CD4-positive, alpha-beta T cell treated with Interleukin-1 beta for 1 hour (primary cell): ENCODE data around the gene GPHN.
A peak's percentile ranks its signal among the peaks of the same experiment; 100 is the strongest.
"Not testable (repeated sequence)": the region's sequence is repeated elsewhere in the genome, so short reads cannot be mapped to it uniquely, and the experiment has no call there.

Experiments used
- DNase-seq, 2 donors: peaks; one replicate each; pipeline ENCODE4 v3.0.0-alpha.2; 2020 to 2022

Gene GPHN

DNA sequence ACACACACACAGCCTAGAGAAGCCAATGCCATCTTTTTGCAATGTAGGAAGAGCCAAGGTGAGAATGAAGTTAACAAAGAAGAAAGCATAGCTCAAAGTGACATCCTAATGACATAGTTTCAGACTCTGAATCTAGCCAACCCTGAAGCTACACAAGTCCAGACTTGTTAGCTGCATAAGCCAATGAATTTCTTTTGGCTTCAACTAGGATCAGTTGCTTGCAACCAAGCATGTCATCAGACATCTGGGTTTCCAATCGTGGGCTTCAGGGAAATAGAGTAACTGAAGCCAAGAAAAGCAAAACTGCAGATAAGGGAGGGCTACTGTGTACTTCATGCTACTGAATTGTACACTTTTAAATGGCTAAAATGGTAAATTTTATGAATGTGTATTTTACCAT is 4.4 kb upstream of the GPHN start:
- no peak for DNase-seq

DNA sequence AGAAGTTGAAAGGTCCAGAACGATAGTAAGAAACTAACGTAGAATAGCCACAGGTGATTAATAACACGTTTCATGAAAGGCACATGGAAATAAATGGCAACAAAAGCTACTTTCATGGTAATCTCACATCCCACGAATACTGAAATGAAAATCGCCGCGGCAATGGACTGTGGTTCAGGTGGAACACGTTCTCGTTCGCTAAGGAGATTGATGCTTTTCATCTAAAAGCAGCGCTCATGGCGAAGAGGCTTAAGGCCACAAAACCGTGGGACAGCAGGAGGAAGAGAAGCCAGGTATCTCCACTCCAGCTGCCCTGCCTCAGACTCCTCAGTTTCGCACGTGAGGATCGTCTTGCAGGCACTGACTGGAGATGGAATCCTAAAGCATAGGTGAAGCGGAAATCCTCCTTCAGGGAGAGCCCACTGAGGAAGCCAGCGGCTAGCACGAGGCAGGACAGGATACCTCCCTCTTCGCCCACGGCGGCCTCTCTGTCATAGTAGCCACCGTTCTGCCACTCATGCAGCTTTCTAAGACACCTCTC is 696 bp upstream of the GPHN start:
- DNase-seq: no peak

DNA sequence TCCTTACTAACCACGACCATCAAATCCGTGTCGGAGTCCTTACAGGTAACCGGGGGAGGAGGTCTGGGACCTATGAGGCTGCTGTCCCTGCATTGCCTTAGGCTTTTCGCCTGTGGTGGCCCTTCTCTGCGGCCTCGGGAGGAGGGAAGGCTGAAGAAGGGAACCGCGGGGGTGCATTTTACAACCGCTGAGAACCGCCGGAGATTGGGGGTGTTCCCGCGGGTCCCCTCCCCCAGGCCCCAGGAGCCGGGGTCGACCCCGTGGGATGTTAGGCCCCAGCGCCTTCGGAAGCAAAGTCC is 549 bp downstream of the GPHN start:
- DNase-seq: no peak

DNA sequence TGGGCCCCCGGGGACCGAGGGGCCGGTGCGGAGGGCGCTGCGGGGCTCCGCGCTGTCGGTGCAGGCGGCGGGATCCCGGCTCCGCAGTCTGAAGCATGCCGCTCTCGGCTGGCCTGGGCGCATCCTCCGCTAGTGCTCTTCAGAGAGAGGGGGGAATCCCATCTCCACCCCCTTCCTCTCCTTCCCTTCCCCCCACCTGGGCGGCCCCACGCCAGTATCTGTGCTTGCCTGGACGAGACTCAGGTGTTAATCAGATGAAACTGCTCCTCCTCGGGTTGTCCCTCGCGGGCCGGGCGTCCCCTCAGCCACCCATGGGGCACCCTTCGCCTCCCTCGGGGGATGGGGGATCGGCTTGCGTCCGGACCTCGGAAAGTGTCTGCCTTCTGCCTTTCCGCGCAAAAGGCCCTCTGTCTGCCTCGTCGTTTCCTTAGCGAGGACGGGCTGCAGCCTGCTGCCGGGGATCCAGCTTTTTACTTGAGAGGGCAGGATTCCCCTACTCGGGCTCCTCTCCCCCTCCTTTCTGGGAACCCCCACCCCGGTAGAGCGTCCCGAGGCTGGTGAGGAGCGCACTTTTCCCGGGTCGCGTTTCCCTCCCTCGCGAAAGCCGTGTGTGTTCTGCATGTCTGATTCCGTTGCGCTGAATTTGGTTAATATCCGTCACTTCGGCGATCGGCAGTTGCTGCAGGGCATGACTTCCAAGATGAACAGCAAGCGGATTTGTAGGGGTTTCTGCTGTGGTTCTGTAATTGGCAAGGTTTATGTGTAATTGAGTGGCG is 1.1 kb downstream of the GPHN start:
- peak; percentile 17 to 47 for DNase-seq

DNA sequence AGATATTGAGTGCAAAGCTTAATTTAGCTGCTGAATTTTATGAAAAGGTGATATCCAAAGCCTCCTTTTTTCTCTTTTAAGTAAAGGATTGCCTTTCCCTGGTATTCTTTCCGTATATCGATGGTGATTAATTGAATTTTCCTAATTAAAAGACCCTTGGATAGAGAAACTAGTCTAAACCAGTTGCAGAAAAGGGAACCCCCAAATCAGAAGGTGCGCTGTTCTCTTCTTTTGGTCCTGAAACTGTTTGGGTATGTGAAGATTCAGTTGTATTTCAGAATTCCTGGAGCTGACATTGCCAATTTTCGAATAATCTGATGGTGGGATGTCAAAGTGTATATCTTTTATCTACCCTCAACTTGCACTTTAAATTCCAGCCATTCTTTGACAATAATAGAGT is 1.9 kb downstream of the GPHN start:
- no peak for DNase-seq

DNA sequence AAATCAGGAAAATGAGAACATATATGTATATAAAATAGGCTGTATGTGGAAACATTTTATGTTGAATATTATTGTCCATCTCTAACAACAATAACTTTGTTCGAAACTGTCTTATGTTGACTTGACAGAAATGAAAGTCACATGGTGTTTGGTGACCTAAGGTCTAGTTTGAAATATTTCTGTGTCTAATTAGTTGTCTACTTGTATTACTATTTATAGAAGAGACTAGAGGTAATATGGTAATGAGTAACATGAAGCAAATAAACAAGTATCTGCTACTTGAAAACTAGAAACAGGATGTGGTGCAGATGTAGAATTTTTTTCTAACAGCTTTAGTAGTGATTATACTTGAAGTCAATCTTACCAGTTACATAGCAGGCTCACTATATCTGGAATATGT is 3.9 kb downstream of the GPHN start:
- peak in 1 of 2 donors; percentile 14 for DNase-seq

DNA sequence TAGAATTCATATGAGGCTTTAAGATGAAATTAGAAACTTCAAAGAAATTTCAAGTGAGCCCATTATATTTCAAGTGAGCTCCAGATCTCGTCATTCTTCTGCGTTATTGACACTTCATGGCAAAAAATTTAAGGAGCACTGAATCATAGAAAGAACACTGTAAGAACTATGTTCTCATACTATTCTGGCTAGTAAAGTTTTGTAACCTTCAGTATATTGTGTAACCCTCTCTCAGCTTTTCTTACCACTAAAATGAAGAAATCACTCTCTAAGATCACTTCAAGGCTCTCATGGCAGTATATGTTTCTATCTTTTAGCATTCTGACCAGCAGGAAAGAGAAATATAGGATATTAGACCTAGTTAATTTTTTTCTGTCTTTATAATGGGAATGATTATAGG is 6.3 kb downstream of the GPHN start:
- no peak for DNase-seq

DNA sequence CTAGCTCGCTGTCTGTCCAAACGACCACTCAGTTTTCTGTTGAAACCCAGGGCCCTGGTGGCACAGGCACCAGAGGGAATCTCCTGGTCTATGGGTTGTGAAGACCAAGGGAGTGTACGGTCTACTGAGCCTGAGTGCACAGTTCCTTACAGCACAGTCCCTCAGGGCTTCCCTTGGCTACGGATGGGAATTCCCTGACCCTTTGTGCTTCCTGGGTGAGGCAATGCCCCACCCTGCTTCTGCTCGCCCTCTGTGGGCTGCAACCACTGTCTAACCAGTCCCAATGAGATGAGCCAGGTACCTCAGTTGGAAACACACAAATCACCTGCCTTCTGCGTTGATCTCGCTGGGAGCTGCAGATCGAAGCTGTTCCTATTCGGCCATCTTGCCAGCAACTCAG is 22.6 kb downstream of the GPHN start:
- no peak for DNase-seq

DNA sequence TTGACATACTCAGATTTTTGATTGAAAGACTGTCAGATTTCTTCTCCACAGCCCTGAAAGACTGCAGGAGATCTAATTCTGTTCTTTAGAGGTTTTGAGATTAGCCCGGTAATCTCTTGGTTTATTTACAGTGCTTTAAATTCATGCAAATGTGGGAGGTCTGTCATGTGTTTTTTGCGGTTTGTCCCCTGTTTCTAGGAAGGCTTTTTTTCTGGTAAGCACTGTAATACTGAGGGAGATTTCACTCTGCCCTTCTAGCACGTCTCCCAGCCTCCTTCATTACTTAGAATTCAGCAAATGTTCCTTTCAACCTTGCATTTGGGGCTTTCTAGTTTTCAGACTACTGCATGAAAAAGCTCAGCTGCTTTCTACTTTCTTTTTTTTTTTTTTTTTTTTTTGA is 31.1 kb downstream of the GPHN start:
- no peak for DNase-seq

DNA sequence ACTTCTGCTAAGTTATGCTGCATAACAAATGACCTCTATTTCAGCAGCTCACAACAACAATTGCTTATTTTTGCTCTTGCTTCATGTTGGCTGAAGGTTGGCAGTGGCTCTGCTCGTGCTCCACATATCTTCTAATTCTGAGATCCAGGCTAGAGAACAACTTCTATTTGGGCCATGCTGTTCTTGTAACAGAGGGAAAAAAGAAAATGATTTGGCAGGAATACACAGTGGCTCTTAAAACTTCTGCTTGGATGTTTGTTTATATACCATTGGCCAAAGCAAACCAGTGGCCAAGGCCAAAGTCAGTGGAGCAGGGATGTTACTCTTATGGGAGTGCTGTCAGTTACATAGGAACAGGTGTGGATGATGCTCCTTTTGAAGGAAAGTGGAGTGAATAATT is 32.1 kb downstream of the GPHN start:
- no peak for DNase-seq

DNA sequence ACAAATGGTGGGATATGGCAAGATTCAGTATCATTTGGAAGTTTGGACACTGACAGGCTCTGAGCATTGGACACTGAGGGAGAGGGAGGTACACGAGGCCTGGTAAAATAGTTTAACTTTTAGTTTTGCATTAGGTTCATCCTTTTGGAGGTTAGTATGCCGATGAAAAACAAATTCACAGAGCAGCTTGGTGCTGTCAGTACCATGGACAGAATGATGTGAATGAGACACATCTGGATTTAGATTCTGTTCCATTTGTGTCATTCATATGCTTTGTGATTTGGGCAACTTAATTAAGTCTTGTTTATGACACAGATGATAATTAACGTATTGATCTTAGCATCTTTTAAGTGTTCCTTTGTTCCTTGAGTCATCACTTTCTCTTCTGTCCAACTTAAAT is 33.7 kb downstream of the GPHN start:
- no peak for DNase-seq

DNA sequence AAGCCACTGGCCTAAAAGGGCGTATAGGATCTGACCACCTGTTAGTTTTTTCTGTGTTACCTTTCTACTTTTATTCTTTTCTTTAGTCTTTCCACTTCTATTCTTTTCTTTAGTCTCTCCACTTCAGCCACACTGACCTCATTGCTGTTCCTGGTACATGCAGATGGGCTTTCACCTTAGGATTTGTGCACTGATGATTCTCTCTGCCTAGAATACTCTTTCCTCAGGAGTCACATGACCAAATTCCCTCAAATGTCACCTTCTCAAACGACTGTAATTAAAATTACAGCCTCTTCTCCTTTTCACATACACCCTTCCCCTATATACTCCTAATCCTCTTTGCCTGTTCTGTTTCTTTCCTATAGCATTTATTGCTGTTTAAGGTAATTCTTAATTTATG is 36.0 kb downstream of the GPHN start:
- no peak for DNase-seq

DNA sequence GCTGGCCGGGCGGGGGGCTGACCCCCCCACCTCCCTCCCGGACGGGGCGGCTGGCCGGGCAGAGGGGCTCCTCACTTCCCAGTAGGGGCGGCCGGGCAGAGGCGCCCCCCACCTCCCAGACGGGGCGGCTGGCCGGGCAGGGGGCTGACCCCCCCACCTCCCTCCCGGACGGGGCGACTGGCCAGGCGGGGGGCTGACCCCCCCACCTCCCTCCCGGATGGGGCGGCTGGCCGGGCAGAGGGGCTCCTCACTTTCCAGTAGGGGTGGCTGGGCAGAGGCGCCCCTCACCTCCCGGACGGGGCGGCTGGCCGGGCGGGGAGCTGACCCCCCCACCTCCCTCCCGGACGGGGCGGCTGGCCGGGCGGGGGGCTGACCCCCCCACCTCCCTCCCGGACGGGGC is 37.2 kb downstream of the GPHN start:
- not testable (repeated sequence) for DNase-seq

DNA sequence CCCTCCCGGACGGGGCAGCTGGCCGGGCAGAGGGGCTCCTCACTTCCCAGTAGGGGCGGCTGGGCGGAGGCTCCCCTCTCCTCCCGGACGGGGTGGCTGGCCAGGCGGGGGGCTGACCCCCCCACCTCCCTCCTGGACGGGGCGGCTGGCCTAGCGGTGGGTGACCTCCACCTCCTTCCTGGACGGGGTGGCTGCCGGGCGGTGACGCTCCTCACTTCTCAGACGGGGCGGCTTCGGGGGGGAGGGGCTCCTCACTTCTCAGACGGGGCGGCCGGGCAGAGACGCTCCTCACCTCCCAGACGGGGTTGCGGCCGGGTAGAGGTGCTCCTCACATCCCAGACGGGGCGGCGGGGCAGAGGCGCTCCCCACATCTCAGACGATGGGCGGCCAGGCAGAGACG is 37.8 kb downstream of the GPHN start:
- DNase-seq: not testable (repeated sequence)

DNA sequence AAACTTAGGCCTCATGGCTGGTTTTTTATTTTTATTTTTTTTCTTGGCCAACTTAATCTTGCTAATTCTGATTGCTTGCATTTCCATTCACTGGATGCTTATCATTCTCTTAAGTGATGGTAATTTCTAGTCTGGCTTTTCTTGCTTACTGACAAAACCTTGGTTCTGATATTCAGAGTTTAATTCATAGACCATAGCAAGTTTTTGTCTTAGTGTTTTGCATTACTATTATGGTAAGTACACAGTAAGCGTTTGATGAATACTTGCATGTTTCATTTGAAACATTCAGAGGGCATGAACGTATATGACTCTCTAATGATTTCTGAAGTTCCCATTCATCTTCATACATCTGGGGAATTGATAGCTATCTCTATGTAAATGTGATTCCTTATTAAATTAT is 55.8 kb downstream of the GPHN start:
- DNase-seq: no peak

DNA sequence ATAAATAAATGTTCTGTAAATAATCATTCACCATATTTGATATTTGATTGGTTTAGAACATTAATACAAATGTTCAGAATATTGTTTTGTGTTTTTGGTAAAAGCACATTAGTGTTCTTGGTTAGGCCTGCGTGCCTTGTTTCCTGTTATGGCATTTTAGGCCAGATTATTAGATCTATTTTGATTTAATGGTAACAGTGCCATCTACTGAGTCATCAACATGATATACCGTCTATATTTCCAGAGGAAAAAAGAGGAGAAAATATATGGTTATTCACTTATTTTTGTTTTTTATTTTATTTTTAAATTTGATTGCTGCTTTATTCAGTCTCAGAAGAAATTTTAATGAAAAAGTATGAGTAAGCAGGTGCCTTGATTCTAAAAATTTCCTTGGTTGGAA is 60.3 kb downstream of the GPHN start:
- no peak for DNase-seq

DNA sequence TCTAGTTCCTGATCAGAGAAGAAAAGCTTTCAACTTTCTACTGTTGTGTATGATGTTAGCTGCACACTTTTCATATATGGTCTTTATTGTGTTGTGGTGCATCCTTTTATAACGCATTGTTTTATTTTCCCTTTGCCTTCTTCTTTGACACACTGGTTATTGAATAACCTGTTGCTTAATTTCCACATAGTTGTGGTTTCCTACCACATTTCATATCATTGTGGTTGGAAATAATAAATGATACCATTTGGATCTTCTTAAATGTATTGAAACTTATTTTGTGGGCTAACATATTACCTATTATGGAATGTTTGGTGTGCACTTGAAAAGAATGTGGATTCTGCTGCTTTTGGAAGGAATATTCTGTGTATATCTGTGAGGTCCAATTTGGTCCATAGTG is 64.9 kb downstream of the GPHN start:
- no peak for DNase-seq

DNA sequence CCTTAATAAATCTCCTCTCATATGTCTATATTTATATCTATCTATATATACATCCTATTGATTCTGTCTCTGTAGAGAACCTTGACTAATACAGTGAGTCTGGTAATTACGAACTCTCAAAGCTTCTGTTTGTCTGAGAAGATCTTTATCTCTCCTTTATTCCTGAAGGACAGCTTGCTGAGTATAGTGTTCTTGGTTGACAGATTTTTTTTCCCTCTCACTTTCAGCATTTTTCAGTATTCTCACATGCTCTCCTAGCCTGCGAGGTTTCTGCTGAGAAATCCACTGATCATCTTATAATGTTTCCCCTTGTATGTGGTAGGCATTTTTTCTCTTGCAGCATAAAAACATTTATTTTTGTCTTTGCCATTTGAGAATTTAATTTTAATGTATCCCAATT is 67.1 kb downstream of the GPHN start:
- no peak for DNase-seq

DNA sequence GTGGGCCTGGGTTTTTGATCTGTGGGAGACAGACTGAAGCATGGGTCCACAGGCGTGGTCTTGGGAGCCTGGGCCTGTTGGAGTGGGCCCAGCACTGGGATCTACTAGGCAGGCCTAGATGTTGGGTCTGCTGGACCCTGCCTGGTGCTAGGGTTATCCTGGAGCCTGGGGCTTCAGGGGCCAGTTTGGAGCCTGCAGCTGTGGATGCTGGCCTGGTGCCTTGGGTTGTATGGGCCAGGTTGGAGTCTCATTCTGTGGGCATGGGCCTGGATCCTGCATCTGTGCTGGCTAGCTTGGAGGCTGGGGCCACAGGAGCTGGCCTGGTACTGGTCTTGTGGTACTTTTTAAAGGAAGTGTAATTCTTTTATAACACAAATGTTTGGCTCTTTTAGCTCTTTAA is 68.0 kb downstream of the GPHN start:
- DNase-seq: no peak

DNA sequence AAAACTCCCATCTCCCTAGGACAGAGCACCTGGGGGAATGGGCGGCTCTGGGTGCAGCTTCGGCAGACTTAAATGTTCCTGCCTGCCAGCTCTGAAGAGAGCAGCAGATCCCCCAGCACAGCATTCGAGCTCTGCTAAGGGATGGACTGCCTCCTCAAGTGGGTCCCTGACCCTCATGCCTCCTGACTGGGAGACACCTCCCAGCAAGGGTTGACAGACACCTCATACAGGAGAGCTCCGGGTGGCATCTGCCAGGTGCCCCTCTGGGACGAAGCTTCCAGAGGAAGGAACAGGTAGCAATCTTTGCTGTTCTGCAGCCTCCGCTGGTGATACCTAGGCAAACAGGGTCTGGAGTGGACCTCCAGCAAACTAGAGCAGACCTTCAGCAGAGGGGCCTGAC is 79.8 kb downstream of the GPHN start:
- DNase-seq: not testable (repeated sequence)

DNA sequence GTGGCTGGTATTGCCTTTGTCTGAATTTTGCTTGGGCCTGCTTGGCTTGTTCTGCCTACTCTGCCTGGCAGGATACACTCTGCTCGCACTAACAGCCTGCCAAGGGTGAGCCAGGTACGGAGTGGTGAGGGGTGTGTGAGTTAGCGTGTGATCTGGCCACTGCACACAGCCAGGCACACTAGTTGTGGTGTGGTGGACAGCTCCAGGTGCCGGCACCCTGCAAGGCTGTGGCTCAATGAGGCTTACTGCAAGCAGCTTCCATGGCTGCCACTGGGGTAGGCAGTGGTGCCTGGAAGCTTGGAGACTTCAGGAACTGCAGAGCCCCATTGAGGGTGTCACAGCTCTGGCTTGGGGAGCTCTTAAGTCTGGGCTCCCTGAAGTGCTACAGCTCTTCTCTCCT is 87.4 kb downstream of the GPHN start:
- no peak for DNase-seq

DNA sequence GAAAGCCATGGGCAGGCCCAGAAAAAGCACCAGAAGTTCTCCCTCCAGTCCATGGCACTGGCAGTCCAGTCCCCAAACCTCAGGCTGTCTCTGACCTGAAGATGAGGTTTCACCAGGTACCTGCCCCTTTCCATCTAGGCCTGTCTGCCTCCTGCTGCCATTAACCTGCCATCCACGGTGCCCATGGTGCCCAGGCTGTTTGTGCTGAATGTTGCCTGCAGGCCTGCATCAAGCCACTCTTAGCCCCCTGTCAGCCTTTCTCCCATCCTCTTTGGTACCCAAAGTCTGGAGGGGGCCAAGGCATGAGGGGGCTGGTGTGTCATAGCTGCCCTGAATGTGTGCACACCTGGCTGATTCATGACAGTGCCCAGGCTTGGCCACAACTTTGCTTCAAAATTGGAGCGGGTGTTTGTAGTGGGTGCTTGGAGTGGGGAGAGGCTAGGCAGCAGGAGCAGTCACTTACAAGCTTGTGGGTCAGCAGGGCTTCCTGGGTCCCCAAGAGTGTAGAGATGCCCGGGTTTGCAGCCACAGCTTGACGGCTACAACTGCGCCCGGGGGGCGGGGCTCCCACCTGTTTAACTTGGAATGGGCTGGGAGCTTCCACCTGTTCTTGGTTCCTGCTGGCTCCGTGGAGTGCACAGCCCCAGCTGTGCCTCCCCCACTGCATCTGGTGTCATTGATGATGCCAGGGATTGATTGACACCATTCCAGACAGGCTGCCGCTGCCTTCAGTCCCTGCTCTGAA is 88.5 kb downstream of the GPHN start:
- no peak for DNase-seq

DNA sequence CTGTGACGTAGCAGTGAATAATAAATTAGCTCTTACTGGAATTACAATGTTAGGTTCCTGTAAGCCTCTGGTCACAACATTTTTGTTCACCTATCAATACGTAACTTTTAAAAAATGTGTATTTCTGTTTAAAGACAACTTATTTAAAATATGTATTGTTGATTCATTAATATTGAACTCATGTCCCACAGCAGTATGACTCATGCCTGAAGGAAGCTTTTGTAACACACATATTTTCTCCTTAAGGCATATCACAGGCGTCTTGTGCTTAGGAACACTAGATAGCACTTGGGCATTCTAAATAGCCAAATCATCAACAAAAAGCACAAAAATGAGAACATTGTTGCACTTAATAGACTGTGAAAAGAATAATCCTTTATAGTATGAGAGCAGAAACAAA is 92.5 kb downstream of the GPHN start:
- no peak for DNase-seq

DNA sequence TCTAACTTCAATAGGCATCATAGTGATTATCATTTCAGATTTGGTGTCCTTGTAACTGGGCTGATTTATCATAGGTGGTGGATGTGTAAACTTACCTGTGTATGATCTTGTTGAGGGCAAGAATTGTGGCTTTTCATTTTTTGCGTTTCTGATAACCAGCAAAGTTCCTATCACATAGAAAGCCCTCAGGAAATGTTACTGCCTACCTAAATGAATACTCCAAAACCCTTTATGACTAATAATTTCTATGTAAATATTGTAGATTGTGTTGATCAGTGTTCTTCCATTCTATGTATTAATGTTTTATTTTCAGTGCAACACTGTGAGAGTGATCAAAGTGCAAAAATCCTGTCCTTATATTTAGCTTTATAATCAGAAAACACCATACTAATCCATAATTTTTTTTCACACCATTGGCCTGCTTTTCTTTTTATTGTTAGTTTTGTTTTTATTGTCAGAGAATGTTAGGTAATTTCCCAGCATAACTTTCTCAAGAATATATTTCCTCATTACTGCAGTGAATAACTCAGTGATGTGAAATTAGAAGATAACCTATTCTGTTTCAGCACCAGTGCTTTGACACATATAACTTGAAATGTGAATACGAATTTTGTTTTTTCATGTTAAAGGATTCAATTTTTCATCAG is 94.1 kb downstream of the GPHN start:
- DNase-seq: no peak
